Cardiac fibroblast (primary cell): ENCODE results near the gene STS.

Experiments
- DNase-seq, 2 donors: peaks; one replicate each; pipeline versions ENCODE4 v3.0.0 to v3.0.0-alpha.2; 2010; ENCODE audit warnings: low read depth in 2 of 2
- H3K4me3 ChIP-seq, 2 donors: replicated peaks in 1 of 2; 1 replicate in 1 of 2; 2 replicates in 1 of 2; pipeline ENCODE4 v1.5.1; 2011; ENCODE audit warnings: low read depth in 2 of 2, low read length in 2 of 2, mild to moderate bottlenecking in 2 of 2, moderate library complexity in 1 of 2
- CTCF ChIP-seq: IDR thresholded peaks from one replicate; pipeline ENCODE4 v1.5.1; 2011; ENCODE audit warnings: low read depth, mild to moderate bottlenecking, low read length, inconsistent platforms

Gene STS

GRCh38 chrX:7146020-7146702 lies 1.4 kb upstream of the STS start:
- DNase-seq, result no peak
- no peak overlapping the region for H3K4me3 ChIP-seq
- no peak for TF ChIP-seq CTCF

GRCh38 chrX:7146703-7147412 lies 654 bp upstream of the STS start:
- peak; percentile 14 to 20 for DNase-seq
- peak overlapping the region; percentile 61 to 76 for H3K4me3 ChIP-seq
- TF ChIP-seq CTCF, result no peak

GRCh38 chrX:7147978-7148854 lies 704 bp downstream of the STS start, which contains the start of gene PUDP:
Gene PUDP (minus strand): TSS chrX:7148153. CDS start chrX:7148113, 40 bp downstream.
- H3K4me3 ChIP-seq, result peak within 1 kb of the TSS; percentile 76 to 79
- no peak for TF ChIP-seq CTCF
- DNase-seq, result peak; percentile 73 to 82

DNA sequence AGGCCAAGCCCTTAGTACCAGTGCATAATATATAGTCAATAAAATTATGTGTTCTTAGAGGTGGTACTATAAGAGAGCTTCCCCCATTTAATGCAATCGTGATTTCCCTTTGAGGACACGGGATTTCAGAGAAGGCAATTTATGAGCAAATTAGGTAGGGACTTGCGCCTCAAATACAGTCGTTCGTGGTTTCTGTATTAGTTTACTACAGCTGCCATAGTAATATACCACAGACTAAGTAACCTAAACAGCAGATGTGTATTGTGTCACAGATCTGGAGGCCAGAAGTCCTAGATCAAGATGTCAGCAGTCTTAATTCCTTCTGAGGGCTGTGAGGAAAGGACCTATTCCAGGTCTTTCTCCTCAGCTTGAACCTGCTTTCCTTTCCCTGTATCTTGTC lies 1.9 kb downstream of the STS start:
- H3K4me3 ChIP-seq, result no peak overlapping the region
- DNase-seq, result no peak
- TF ChIP-seq CTCF, result no peak

DNA sequence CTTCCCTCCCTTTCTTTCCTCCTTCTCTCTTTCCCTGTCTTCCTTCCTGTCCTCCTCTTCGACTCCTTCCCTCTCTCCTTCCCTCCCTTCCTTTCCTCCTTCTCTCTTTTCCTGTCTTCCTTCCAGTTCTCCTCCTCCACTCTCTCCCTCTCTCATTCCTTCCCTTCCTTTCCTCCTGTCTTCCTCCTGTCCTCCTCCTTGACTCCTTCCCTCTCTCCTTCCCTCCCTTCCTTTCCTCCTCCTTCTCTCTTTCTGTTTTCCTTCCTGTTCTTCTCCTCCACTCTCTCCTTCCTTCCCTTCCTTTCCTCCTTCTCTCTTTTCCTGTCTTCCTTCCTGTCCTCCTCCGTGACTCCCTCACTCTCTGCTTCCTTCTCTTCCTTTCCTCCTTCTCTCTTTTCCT lies 5.7 kb downstream of the STS start:
- no peak for DNase-seq
- no peak overlapping the region for H3K4me3 ChIP-seq
- TF ChIP-seq CTCF, result no peak

GRCh38 chrX:7154041-7154597 lies 6.6 kb downstream of the STS start:
- H3K4me3 ChIP-seq, result no peak overlapping the region
- no peak for TF ChIP-seq CTCF
- no peak for DNase-seq
